GM18511 (cell line): ENCODE measurements around the gene TRABD2B.

Experiments
- ATAC-seq: cut with Tn5 transposase; IDR thresholded peaks from one replicate; pipeline ENCODE4 v1.9.1; 2021; ENCODE audit warnings: mild to moderate bottlenecking, moderate library complexity; ENCODE audit not compliant: unreplicated experiment

TRABD2B gene

DNA sequence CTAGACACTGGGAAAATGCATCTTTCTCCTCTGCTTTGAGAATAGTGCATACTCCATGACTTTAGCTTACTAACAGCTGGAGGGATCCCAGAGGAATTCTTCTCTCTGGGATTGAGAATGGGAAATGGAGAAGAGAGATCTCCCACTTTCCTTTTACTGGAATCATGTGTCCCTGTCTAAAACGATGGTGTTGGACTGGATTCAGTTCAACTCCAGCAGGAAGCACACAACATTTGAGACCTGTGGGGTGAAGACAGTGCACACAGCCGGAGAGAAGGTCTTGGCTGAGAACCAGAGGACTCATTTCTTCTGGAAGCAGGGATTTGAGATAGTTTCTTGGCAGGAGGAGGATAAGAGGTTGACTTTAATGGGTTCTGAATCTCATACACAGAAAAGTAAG, 58.7 kb downstream of the TRABD2B start:
- no peak for ATAC-seq

GRCh38 chr1:47937586-47938254, 59.5 kb downstream of the TRABD2B start:
- ATAC-seq = no peak

DNA sequence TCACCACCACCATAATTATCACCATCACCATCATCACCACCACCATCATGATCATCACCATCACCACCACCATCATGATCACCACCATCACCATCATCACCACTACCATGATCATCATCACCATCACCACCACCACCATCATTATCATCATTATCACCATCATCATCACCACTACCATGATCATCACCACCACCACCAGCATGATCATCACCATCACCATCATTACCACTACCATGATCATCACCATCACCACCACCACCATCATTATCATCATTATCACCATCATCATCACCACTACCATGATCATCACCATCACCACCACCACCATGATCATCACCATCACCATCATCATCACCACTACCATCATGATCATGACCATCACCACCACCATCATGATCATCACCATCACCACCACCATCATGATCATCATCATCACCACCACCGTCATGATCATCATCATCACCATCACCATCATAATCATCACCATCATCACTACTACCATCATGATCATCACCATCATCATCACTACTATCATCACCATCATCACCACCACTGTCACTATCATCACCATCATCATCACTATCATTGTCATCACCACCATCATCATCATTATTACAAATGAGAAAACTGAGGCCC, 60.2 kb downstream of the TRABD2B start:
- ATAC-seq = no peak

DNA sequence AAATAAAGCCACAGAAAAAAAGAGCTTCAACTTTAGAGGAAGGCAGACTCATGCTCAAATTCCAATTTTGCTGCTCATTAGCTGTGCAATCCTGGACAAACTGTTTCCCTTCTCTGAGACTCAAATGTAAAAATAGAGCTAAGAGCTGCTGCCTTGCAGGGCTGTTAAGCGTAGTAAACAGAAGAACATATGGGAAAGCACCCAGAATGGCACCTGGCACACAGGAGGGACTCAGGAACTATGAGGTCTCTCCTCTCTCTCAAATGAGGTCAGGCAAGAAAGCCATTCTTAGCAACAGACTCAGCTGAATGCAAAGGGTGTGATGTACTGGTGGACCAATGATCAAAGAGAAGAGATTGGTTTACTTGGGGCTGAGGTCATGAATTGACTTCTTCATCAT, 61.3 kb downstream of the TRABD2B start:
- no peak for ATAC-seq

DNA sequence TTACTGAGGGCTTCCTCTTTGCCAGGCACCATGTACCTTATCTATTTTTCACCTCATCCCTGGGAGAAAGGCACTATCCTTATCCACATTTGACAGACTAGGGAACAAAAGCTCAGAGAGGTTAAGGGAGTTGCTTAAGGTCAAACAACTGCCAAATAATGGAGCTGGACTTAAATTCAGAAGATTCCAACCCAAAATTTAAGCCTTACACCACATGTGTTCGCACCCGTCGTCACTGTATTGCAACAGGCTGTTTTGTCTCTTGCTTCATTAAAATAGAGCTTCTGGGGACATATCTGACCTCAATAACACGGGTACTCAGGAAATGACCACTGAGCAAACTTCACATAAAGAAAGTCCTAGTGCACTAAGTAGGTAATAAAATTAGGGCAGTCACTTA, 62.0 kb downstream of the TRABD2B start:
- no peak for ATAC-seq

GRCh38 chr1:47934243-47934805, 62.9 kb downstream of the TRABD2B start:
- ATAC-seq = no peak

DNA sequence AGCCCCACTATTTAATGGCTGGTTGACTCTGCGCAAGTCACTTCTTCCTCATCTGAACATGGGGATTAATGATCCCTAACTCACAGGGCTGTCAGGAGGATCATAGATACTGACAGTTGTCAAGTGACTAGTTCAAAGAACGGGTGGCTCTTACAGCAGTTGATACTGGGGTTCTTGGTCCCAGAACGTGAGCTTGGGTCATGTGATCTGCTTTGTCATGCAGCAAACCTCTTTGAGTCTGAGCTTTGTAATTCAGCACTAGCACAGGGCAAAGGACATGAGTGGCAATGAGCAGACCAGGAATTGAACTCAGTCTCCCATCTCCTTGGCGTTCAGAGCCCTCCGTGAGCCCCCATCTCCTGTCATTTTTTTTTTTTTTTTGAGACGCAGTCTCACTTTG, 64.4 kb downstream of the TRABD2B start:
- ATAC-seq = no peak

GRCh38 chr1:47931395-47931794, 65.8 kb downstream of the TRABD2B start:
- no peak for ATAC-seq

- no peak for ATAC-seq
Observed at GRCh38 chr1:47930210-47930840, 66.9 kb downstream of the TRABD2B start.

DNA sequence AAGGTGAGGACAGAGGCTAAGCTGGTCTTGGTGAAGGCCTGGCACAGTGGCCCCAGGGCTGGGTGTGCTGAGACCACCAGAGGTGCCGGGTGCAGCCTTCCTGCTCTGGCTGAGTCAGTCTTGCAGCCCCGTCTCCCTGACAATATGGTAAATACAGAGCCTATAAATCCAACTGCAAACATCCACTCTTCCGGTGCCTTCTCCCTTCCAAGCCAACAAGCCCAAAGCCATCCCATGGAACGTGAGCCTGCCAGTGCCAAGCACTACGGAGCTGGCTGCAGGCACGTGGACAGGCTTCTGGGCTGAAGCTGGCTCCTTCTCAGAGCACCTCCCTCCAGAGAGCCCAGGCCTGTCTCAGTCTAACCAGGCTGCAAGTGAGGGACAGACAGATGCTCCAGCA, 70.0 kb downstream of the TRABD2B start:
- ATAC-seq = no peak

- no peak for ATAC-seq
Observed at GRCh38 chr1:47926461-47926999, 70.7 kb downstream of the TRABD2B start.

DNA sequence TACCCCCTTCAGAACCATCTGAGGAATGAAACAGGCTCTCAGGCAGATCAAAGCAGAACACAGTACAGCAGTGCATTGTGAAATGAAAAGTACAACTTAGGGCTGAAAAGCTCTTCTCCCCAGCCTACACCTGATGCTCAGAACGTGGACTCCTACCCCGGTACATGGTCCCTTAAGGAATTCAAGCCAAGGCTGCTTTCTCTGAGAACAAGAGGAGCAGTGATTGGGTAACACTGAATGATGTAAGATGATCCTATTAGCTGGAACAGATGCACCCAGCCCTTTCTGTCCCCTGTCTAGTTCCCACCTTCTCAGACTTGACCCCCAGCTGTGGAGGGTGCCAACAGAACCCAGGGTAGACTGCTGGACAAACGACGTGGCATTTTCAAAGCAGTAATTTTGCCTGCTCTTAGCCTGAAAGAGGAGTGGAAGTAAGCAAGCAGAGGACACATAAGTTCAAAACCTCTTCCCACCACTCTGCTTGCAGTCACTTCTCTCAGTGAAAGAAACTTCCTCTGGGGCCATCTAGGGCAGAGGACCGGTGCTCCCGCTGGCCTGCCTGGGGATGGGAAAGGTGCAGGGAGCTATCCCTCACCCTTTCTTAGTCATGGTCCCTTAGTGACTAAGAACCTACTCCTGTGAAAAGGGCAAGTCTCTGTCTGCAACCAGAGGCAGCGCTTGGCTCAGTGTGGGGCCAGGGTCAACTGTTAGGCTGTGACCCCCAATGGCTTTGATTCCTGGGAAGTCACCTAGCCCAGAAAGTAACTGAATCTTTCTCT, 72.7 kb downstream of the TRABD2B start:
- no peak for ATAC-seq

DNA sequence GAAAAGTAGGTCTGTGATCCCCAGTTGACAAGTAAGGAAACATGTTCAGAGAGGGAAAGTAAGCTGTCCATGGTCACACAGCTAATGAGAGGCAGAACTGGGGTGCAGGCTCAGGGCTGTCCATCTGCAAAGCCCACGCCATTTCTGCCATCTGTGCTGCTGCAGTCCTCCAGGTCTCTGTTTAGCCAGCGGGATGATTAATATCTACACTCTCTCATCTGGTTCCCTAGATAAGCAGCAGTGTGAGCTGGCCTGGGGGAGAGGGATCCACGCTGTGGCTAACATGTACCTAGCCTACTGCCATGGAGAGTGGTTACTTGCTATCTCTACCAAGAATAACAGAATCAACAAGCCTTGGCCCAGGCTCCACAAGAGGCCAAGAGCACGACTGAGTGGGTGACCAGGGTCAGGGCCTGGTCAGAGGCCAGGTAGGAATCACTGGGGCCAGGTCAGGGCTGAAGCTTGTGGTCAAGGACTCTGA, 75.2 kb downstream of the TRABD2B start:
- no peak for ATAC-seq

GRCh38 chr1:47919113-47919833, 77.9 kb downstream of the TRABD2B start:
- no peak for ATAC-seq

GRCh38 chr1:47918257-47918867, 78.8 kb downstream of the TRABD2B start:
- no peak for ATAC-seq

DNA sequence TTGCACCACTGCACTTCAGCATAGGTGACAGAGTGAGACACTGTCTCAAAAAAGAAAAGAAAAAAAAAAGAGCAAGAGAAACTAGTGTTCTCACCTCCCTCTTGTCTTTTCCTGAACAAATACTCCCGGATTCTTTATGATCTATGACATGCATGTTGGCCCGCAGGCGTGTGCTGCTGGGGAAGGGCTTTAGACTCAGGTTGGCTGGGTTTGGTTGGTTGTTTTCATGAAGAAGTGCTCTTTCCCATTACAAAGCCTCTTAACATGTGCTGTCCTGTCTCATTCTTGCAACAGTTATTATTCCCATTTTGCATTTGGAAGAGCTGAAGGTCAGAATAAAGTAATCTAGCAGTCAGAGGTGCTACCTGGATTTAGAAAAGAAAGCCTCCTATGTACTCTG, 79.5 kb downstream of the TRABD2B start:
- ATAC-seq = no peak

- ATAC-seq = no peak
Observed at GRCh38 chr1:47915677-47916353, 81.4 kb downstream of the TRABD2B start.

DNA sequence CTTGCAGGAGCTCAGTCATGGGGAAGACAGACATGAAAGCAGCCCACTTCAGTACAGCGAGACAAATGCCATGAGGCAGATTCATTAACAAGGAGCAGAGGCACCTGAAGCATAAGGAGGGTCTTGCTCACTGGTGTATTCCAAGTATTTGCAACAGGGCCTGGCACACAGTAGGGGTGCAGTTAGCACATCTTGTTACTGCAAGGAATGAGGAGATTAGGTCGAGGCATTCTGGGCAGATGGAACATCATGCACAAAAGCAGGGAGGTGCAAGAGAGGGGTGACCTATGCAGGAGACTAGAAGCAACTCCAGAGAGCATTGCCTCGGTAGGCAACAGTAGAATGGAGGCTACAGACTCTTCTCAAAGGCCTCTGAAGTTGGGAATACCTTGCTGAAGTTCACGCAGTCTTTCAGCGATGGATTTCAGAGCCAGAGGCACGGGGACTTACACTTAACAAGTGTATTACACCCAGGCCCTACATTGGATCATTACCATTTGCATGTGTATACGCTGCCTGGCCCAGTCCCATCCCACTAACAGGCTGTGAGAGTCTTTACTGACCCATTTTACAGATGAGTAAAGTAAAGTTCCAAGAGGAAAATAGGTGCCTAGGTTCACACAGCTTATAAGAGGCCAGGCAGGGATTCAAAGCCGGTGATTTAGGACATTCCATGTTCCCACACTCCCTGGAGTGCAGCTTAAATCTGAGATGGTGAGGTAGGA, 82.1 kb downstream of the TRABD2B start:
- no peak for ATAC-seq
